ENCODE data around the gene CCDC69. TPM values are rescaled to one million over a fixed set of nuclear protein-coding genes. Genes with fewer than 3 reads are reported as not detected.

The CCDC69 gene
- total and polyA plus RNA-seq, 10 of the 15 experiments (the other 5 are each of a cell fraction or from before 2014, with no cell fraction given), result 13.5 to 106 (median 70.1) TPM

GRCh38 chr5:151230048-151230680 is 6.3 kb upstream of the CCDC69 start:
- TF ChIP-seq NFYB (IDR thresholded peaks at IDR 0.05; ENCODE audit: insufficient read depth, low read depth, low read length), result no peak
- TF ChIP-seq NFXL1 (IDR thresholded peaks at IDR 0.05; ENCODE audit: borderline replicate concordance), result no peak
- no peak for TF ChIP-seq PBX3 (IDR thresholded peaks at IDR 0.05; ENCODE audit: insufficient replicate concordance, low read depth, low read length)
- TF ChIP-seq CBX5 (IDR thresholded peaks at IDR 0.05; ENCODE audit: low read depth), result no peak
- no peak for TF ChIP-seq ZNF592 (IDR thresholded peaks at IDR 0.05)
- TF ChIP-seq POU2F2 (IDR thresholded peaks at IDR 0.05; ENCODE audit: borderline replicate concordance, low read depth, low read length), result no peak
- TF ChIP-seq REST (IDR thresholded peaks at IDR 0.05; ENCODE audit: low read depth, low read length), result no peak
- no peak for TF ChIP-seq ATF2 (IDR thresholded peaks at IDR 0.05; ENCODE audit: low read length)
- TF ChIP-seq BMI1 (IDR thresholded peaks at IDR 0.05; ENCODE audit: borderline replicate concordance), result no peak
- no peak for TF ChIP-seq ZNF274 (IDR thresholded peaks at IDR 0.05; ENCODE audit: insufficient read depth, insufficient read length)
- no peak for TF ChIP-seq MEF2A (IDR thresholded peaks at IDR 0.05; ENCODE audit: insufficient read depth, low read depth, low read length)
- intact Hi-C loops (cut with micrococcal nuclease; ENCODE audit: unreplicated experiment) (no loop called here), in situ Hi-C loops (cut with MboI) (no loop called here)
- no peak overlapping the region for H3K9ac ChIP-seq (ENCODE audit: control insufficient read depth, insufficient read depth, low read length)
- H2AFZ ChIP-seq (ENCODE audit: control insufficient read depth, low read depth, low read length), result no peak overlapping the region
- H3K27me3 ChIP-seq (replicated peaks in 1 of 2; ENCODE audit: control insufficient read depth in 2 of 2, insufficient read depth in 2 of 2, low read length in 1 of 2), result no peaks in the 10 kb centered on the region
- FAIRE-seq (no peak), DNase-seq (ENCODE audit: low read depth, low spot score) (no peak), ATAC-seq (no peak)
- H3K36me3 ChIP-seq (ENCODE audit: control insufficient read depth in 2 of 2, insufficient read depth in 2 of 2, low read length in 1 of 2), result no peaks in the 10 kb centered on the region
- H3K4me1 ChIP-seq (ENCODE audit: control insufficient read depth, insufficient read depth, low read length), result peaks cover 20% of the 10 kb centered on the region
- no TSS peak for BruUV-seq (replicated peaks)
- no peak overlapping the region for H3K27ac ChIP-seq (ENCODE audit: control insufficient read depth, insufficient read depth)
- 81% methylated on average over 6 of the region's 6 CpGs for WGBS (ENCODE audit: insufficient coverage, insufficient replicate concordance, low lambda C conversion rate, missing lambda C conversion rate)
- ChIA-PET CTCF (interaction anchor here (1.0 to 3.0 kb wide), 5 partner anchors 8 to 105 kb away, joined by 3 to 18 read pairs (median 5); no protein-coding TSS in a partner anchor), SMC1A (ENCODE audit: uncharacterized antibody, unreplicated experiment) (interaction anchor here (0.8 to 1.9 kb wide), 5 partner anchors 8 to 65 kb away, joined by 3 to 5 read pairs (median 4); no protein-coding TSS in a partner anchor), POLR2A (interaction anchor here (0.8 to 2.9 kb wide), 5 partner anchors 8 to 25 kb away, joined by 3 to 11 read pairs (median 4); no protein-coding TSS in a partner anchor), RAD21 (ENCODE audit: unreplicated experiment) (interaction anchor here (0.9 to 1.9 kb wide), 4 partner anchors 8 to 104 kb away, joined by 3 to 6 read pairs (median 3); partner anchors contain the start of gene GM2A)
- no peaks in the 10 kb centered on the region for H4K20me1 ChIP-seq (ENCODE audit: control insufficient read depth, insufficient read depth)
- H3K9me3 ChIP-seq (replicated peaks; ENCODE audit: control insufficient read depth, insufficient read depth, low read length), result no peaks in the 10 kb centered on the region
- no peak overlapping the region for H3K4me3 ChIP-seq
- no peak overlapping the region for H3K4me2 ChIP-seq (ENCODE audit: control insufficient read depth, insufficient read depth)
- no peaks in the 10 kb centered on the region; the same call in none of the 2 replicates for H3K79me2 ChIP-seq (ENCODE audit: control insufficient read depth, insufficient read depth, low read length)

Data from GM12878 (cell line).